Stimulated activated CD4-positive, alpha-beta T cell treated with anti-CD3 and anti-CD28 coated beads, Interleukin-2, amount 100 ng/mL, for 24 hours (primary cell): ENCODE results near the gene PCSK6.
"Not testable (repeated sequence)": the region's sequence is repeated elsewhere in the genome, so short reads cannot be mapped to it uniquely, and the experiment has no call there.

Experiments used
- DNase-seq, 2 donors: peaks; one replicate each; pipeline ENCODE4 v3.0.0-alpha.2; 2020

Gene PCSK6

GRCh38 chr15:101303408-101303807, 186.1 kb downstream of the PCSK6 start:
- DNase-seq: no peak

GRCh38 chr15:101296418-101297405, 192.8 kb downstream of the PCSK6 start:
- no peak for DNase-seq

GRCh38 chr15:101295607-101296161, 193.8 kb downstream of the PCSK6 start:
- DNase-seq: no peak

GRCh38 chr15:101294731-101295606, 194.5 kb downstream of the PCSK6 start, which contains the start of gene SNRPA1:
TSS of gene SNRPA1 (minus strand) at chr15:101295248. CDS start at chr15:101295178, 70 bp downstream.
- peak; percentile 98 to 99 for DNase-seq

- no peak for DNase-seq
Measured at GRCh38 chr15:101293122-101293521, 196.4 kb downstream of the PCSK6 start.

- DNase-seq: no peak
Measured at GRCh38 chr15:101288905-101289513, 200.5 kb downstream of the PCSK6 start.

GRCh38 chr15:101287342-101287741, 202.2 kb downstream of the PCSK6 start:
- not testable (repeated sequence) for DNase-seq

GRCh38 chr15:101286471-101287114, 202.9 kb downstream of the PCSK6 start:
- DNase-seq: no peak

GRCh38 chr15:101283931-101284330, 205.6 kb downstream of the PCSK6 start:
- no peak for DNase-seq

GRCh38 chr15:101280007-101280406, 209.5 kb downstream of the PCSK6 start:
- no peak for DNase-seq

GRCh38 chr15:101277943-101278564, 211.5 kb downstream of the PCSK6 start:
- DNase-seq: no peak

GRCh38 chr15:101277038-101277822, 212.3 kb downstream of the PCSK6 start, which contains the start of gene SELENOS:
TSS of gene SELENOS (minus strand) at chr15:101277485. CDS start at chr15:101277417, 68 bp downstream.
- peak; percentile 93 to 95 for DNase-seq

- peak in 1 of 2 donors; percentile 19 for DNase-seq
Measured at GRCh38 chr15:101276501-101277037, 212.9 kb downstream of the PCSK6 start.

- DNase-seq: no peak
Measured at GRCh38 chr15:101275018-101275417, 214.5 kb downstream of the PCSK6 start.

- no peak for DNase-seq
Measured at GRCh38 chr15:101273534-101273933, 216.0 kb downstream of the PCSK6 start.

GRCh38 chr15:101272584-101272983, 216.9 kb downstream of the PCSK6 start:
- DNase-seq: no peak

- no peak for DNase-seq
Measured at GRCh38 chr15:101269479-101270223, 219.9 kb downstream of the PCSK6 start.

- no peak for DNase-seq
Measured at GRCh38 chr15:101267320-101268104, 222.0 kb downstream of the PCSK6 start.

GRCh38 chr15:101266787-101267186, 222.7 kb downstream of the PCSK6 start:
- no peak for DNase-seq
